GM21515 (cell line): ENCODE results near the gene RPS10.
"Not testable (repeated sequence)": the region's sequence is repeated elsewhere in the genome, so short reads cannot be mapped to it uniquely, and the experiment has no call there.

ENCODE experiments used
- ATAC-seq: cut with Tn5 transposase; IDR thresholded peaks from one replicate; pipeline ENCODE4 v1.9.1; 2021; ENCODE audit not compliant: unreplicated experiment

RPS10 gene

GRCh38 chr6:34374069-34374468 is 51.8 kb downstream of the RPS10 start:
- ATAC-seq = no peak

- ATAC-seq = no peak
Observed at GRCh38 chr6:34373511-34373910, 52.4 kb downstream of the RPS10 start.

- ATAC-seq = not testable (repeated sequence)
Observed at GRCh38 chr6:34371865-34372264, 54.0 kb downstream of the RPS10 start.

- ATAC-seq = no peak
Observed at GRCh38 chr6:34370361-34370760, 55.5 kb downstream of the RPS10 start.

- no peak for ATAC-seq
Observed at GRCh38 chr6:34369385-34369784, 56.5 kb downstream of the RPS10 start.
